OCI-LY1 (cell line): ENCODE data around the gene ARIH1.
"Not testable (repeated sequence)": the region's sequence is repeated elsewhere in the genome, so short reads cannot be mapped to it uniquely, and the experiment has no call there.

Experiments used
- CTCF ChIP-seq: fragments of 200-600 bp; sonication (generic), shearing (Covaris generic); IDR thresholded peaks from 2 replicates; pipeline ENCODE4 v1.5.1; 2017; ENCODE audit warnings: mild to moderate bottlenecking, antibody characterized with exemption, low read length, moderate library complexity, mixed read lengths
- EZH2 ChIP-seq: fragments of 200-600 bp; sonication (generic), shearing (Covaris generic); IDR thresholded peaks from 2 replicates; pipeline ENCODE4 v1.8.0; 2017; ENCODE audit warnings: borderline replicate concordance, mixed run types, mild to moderate bottlenecking, antibody characterized with exemption, low read length, moderate library complexity, mixed read lengths

- not testable (repeated sequence) for TF ChIP-seq EZH2, CTCF
These were observed 2.2 kb downstream of the ARIH1 start for GRCh38 chr15:72476330-72476729.
